ENCODE results near the gene BTBD2.
A peak's percentile ranks its signal among the peaks of the same experiment; 100 is the strongest.

Gene BTBD2

GRCh38 chr19:2050991-2051772 lies 35.7 kb upstream of the BTBD2 start, which contains the start of gene MKNK2:
Gene MKNK2 (minus strand): TSS chr19:2051244. CDS start chr19:2050851, 393 bp downstream.
- DNase-seq (ENCODE audit: low read depth in 1 of 2, low spot score in 1 of 2) = peak; percentile 92 to 96

GRCh38 chr19:2050349-2050990 lies 35.0 kb upstream of the BTBD2 start:
- DNase-seq (ENCODE audit: low read depth in 1 of 2, low spot score in 1 of 2) = no peak

- peak in 1 of 2 donors; percentile 34 for DNase-seq (ENCODE audit: low read depth in 1 of 2, low spot score in 1 of 2)
Observed at GRCh38 chr19:2049741-2050348, 34.3 kb upstream of the BTBD2 start.

DNA sequence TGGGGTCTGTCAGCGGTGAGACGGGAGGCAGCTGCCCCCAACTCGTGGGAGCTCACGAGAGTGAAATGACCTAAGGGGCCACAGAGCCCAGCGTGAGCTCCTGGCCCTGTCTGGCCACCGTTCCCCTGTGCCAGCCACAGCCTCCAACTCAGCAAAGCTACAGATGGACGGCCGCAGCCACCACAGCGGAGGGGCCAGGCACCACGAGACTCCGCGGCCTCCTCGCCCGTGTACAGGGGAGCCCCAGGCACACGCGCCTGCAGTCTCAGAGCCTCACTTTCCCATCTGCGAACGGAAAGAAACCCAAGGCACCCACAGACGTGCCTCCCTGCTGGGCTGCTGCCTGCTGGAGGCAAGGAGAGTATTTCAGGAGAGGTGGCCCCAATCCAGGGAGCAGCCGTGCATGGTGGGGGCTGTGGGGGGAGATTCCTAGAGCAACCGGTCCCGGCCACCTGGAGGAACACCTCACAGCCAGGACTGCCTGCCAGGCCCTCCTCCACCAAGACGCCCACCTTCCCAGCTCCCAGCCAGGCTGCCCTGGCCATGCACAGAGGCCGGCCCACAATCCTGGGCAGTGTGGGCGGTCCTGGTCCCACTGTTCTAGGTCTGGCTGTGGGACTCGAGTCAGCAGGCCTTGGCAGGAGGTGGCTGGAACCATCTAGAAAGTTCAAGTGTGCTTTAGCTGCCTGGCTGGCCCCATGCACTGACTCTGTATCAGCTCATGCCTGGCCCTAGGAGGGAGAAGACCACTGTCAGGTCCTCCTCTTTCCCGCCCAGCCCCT lies 33.6 kb upstream of the BTBD2 start:
- DNase-seq (ENCODE audit: low read depth in 1 of 2, low spot score in 1 of 2) = no peak

DNA sequence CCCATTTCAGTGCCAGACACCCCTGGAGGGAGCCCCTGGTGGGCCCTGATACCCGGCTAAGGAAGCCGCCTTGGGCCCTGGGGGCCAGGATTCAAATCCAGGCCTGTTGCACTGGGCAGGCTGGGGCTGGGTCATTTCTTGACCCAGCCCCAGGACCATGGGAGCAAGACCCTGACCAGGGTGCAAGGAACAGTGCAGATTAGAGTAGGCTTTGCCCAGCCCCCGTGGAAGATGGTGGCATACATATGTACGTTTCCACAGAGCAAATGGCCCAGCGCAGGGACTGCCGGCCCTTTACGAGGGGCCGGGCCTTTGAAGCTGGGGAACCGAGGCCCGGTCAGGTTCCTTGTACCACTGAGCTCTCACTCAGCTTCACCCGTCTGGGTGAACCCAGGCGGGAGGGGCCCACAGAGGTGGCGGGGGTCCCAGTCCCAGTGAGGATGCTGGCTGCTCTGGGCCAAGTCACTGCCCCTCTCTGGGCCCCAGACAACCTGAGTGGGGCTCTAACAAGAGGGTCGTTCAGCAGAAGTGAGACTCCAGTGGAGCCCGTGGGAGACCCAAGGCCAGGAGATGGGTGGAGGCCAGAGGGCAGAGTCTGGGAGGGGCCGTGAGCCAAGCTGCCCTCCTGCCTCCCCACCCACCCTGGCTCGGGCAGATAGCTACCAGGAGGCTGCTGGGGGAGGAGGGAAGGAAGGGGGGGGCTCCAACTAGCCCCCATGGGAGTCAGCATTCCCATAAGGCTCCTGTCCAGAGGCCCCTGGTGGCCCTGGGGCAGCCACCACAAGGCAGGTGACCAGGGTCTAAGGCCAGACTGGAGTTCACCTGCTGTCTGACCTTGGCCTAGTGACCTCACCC lies 32.8 kb upstream of the BTBD2 start:
- no peak for DNase-seq (ENCODE audit: low read depth in 1 of 2, low spot score in 1 of 2)

GRCh38 chr19:2047449-2048103 lies 32.1 kb upstream of the BTBD2 start:
- no peak for DNase-seq (ENCODE audit: low read depth in 1 of 2, low spot score in 1 of 2)

DNA sequence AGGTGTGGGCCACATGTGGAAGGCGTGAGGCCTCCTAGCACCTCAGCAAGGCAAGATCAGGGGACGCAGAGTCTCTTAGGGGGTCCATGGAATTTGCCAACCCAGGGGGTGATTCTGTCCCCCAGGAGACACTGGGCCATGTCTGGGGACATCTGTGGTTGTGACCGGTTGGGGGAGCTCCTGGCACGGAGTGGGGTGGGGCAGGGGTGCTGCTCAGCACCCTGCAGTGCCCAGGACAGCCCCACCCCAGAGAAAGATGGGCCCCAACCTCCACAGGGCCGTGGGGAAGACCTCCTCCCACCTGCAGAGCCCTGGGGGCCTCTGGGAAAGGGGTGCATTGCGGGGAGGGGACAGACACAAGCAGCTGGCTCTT lies 31.5 kb upstream of the BTBD2 start:
- no peak for DNase-seq (ENCODE audit: low read depth in 1 of 2, low spot score in 1 of 2)

- DNase-seq (ENCODE audit: low read depth in 1 of 2, low spot score in 1 of 2) = no peak
Observed at GRCh38 chr19:2046046-2046907, 30.8 kb upstream of the BTBD2 start.

DNA sequence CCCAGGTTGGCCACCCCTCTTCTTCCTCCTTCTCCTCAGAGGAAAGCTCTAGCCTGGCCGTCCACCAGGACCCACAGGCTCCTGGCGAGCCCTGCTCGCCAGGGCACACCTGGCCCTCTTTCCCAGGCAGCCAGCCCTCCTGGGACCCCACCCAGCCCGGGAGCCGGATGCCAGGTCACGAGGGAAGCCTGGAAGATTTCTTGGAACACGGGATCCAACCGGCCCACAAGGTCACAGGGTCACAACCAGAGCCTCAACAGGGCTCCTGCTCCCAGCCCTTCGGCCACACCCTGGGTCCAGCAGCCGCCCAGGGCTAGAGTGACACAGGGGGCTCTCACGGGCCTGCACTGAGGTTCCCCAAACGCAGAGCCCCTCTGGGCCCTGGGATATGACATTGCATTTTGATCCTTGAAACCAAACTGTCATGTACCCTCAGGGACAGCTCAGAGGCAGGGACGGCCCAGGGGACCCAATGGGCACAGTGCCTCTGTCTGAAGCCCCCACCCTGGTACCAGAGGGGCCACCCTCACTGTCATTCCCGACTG lies 30.1 kb upstream of the BTBD2 start:
- DNase-seq (ENCODE audit: low read depth in 1 of 2, low spot score in 1 of 2) = no peak

DNA sequence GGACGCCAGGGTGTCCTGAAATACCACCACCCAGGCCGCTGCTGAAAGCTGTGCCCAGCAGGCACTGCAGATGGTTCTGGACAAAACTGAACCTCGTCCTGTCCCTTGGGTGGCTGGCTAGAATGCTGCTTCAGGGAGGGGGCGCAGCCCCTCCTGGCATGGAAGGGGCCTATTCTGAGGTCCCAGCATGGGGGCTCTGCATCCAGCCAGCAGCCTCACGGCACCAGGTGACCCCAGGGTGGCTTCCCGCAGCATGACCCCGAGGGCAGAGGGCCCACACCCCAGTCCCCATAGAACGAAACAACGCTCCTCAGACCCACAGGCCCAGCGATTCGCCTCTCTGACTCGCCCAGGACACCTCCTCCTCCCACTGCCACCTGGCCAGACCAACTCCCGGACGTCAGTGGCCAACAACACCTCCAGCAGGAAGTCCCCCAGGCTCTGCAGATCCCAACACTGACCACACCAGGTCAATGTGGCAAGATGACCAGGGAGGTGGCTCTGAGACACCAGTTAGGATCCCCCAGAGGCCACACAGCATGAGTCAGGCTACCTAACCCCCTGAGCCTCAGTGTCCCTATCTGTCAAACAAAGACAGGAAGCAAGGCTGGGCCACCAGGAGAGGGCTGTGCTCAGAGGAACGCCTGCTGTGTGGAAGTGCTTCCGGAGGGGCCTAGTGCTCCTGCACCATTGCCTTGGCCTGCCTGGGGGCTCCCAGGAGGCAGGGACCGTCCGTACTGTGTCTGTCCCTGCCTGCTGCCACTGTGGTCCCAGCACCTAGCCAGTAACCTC lies 29.4 kb upstream of the BTBD2 start:
- no peak for DNase-seq (ENCODE audit: low read depth in 1 of 2, low spot score in 1 of 2)

DNA sequence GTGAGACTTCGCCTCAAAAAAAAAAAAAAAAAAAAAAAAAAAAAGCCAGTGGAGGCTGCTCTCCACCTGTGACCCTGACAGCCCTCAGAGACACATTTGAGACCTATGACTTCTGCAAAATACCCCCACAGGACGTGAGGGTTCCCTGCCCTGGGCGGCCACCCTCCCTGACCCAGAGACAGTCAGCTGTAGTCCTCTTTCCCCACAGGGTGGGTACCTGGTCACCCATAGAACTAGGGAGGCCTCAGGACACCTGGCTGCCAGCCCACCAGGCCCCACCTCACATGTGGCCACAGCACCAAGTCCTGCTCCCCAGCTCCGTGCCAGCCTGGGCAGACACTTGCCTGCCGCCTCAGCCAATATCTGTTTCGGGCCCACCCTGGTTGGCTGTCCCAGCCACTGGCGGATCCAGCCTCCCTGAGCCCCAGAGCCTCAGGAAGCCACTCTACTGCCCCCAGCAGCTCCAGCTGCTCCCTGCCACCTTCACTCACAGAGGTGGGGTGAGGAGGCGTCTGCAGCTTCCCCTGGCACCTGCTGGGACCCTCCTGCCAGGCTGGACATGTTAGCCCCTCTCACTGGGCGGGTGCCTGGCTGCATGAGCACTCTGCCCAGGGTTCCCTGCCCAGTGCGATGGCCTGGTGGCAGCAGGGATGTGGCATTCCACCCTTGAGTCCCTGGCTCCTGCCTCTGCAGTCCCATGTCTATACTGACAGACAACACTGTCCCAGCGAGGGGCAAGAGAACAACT lies 28.6 kb upstream of the BTBD2 start:
- DNase-seq (ENCODE audit: low read depth in 1 of 2, low spot score in 1 of 2) = no peak

GRCh38 chr19:2043251-2043641 lies 27.7 kb upstream of the BTBD2 start:
- DNase-seq (ENCODE audit: low read depth in 1 of 2, low spot score in 1 of 2) = no peak

GRCh38 chr19:2042485-2043250 lies 27.2 kb upstream of the BTBD2 start:
- DNase-seq (ENCODE audit: low read depth in 1 of 2, low spot score in 1 of 2) = no peak

GRCh38 chr19:2041683-2042484 lies 26.4 kb upstream of the BTBD2 start:
- DNase-seq (ENCODE audit: low read depth in 1 of 2, low spot score in 1 of 2) = peak; percentile 99 to 100

DNA sequence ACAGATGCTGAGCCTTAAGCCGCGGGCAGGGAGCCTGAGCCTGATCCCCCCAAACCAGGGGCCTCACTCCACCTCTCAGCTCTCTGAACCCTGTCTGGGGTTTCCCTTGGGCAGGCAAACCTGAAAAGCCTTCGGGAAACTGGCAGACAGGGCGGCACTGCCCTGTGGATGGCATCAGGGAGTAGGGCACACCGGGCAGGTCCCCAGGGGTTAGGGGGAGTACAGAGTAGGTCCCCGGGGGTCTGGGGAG lies 25.8 kb upstream of the BTBD2 start:
- no peak for DNase-seq (ENCODE audit: low read depth in 1 of 2, low spot score in 1 of 2)
